Right forelimb (tissue), 1 donor: ENCODE data around the gene GABRG3.

Experiments used
- DNase-seq: peaks from one replicate; pipeline ENCODE4 v3.0.0-alpha.2; 2018

The GABRG3 gene

GRCh38 chr15:27254055-27254454 is 283.1 kb downstream of the GABRG3 start:
- DNase-seq: no peak

- DNase-seq: no peak
Measured at GRCh38 chr15:27254801-27255200, 283.8 kb downstream of the GABRG3 start.

DNA sequence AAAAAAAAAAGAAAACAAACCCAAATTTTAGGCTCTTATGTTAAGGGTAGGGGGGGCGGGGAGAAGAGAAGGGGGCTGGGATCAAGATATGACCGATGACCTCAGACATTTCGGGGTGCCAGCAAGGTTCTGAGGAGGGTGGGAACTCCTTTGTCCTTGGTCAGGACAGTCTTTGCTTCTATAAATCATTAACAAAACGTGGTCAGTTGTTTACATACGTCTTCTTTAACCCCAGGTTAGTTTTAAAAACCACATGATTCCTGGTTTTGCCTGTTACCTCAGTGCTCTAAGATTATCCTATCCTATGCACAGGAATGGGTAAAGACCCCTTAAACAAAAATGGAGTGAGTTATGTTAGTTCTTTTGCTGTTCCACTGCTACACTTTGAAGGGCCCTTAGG is 285.5 kb downstream of the GABRG3 start:
- DNase-seq: no peak

- DNase-seq: no peak
Measured at GRCh38 chr15:27258287-27258686, 287.3 kb downstream of the GABRG3 start.

GRCh38 chr15:27260523-27260922 is 289.5 kb downstream of the GABRG3 start:
- DNase-seq: no peak

DNA sequence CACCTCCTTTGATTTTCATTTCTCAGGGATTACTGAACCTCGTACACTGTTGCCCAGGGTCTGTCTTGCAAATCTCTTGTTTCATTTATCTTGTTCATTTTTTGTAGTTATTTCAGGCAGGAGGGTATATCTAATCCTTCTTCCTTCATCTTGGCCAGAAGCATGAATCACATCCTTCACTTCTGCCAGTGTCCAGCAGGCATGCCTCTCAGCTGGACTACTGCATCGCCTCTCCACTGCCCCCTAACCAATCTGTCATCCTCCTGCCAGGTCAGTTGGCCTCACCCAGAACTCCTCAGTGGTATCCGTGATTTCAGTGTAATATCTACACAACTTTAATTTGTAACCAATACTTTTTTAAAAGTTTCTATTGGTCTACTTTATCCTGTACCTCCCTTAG is 297.9 kb downstream of the GABRG3 start:
- no peak for DNase-seq

GRCh38 chr15:27271258-27271657 is 300.3 kb downstream of the GABRG3 start:
- no peak for DNase-seq

- no peak for DNase-seq
Measured at GRCh38 chr15:27272427-27272826, 301.4 kb downstream of the GABRG3 start.

GRCh38 chr15:27273506-27273905 is 302.5 kb downstream of the GABRG3 start:
- DNase-seq: no peak

DNA sequence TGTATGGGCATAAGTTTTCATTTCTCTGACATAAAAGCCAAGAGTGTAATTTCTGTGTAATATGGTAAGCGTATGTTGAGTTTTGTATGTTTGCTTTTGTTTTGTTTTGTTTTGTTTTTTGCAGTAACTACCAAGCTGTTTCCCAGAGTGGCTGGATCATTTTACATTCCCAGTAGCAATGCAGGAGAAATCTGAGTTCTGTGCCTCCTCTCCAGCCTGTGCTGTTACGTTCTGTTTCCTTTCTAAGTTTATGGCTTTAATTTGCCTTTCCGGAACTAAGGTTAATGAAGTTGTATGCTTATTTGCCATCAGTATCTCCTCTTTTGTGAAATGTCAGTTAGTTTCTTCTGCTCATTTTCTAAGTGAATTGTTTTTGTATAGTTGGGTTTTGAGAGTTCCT is 307.8 kb downstream of the GABRG3 start:
- no peak for DNase-seq

DNA sequence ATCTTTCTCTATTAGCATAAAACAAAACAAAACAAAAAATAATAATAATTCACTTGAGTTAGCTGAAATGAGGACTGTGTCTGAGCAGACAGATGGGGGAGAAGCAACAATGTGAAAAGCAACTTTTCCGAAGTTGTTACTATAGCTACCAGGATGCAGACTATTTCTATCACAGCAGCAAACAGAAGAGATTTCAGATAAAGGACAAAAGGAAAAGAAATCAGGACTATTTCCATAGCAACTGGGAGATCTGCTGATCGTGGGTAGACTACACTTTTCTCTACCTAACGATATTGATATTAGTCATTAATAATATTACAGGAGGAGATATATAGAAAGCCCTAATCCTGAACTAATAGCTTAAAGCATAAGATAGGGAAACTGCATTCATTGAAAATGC is 321.7 kb downstream of the GABRG3 start:
- no peak for DNase-seq

- DNase-seq: no peak
Measured at GRCh38 chr15:27293607-27294006, 322.6 kb downstream of the GABRG3 start.

DNA sequence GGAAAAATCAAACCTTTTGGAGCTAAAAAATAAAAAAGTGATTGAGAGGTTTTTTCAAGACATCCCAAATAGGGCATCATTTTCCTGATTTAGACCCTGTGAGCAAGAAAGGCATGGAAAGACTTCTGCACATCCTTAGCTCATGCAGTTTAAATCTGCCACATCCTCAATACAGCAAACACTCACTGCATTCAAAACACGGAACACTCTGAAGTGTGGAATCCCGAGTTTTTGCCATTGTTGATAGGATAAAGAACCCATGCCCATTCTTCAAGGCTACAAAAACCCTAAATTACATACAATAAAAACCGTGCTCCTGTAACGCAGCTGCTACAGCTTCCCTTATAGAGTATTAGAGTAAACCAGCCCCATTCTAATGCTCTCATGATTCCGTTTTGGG is 346.8 kb downstream of the GABRG3 start:
- no peak for DNase-seq

GRCh38 chr15:27323801-27324200 is 352.8 kb downstream of the GABRG3 start:
- no peak for DNase-seq

- DNase-seq: no peak
Measured at GRCh38 chr15:27324886-27325615, 354.1 kb downstream of the GABRG3 start.

- DNase-seq: no peak
Measured at GRCh38 chr15:27327467-27328025, 356.6 kb downstream of the GABRG3 start.

DNA sequence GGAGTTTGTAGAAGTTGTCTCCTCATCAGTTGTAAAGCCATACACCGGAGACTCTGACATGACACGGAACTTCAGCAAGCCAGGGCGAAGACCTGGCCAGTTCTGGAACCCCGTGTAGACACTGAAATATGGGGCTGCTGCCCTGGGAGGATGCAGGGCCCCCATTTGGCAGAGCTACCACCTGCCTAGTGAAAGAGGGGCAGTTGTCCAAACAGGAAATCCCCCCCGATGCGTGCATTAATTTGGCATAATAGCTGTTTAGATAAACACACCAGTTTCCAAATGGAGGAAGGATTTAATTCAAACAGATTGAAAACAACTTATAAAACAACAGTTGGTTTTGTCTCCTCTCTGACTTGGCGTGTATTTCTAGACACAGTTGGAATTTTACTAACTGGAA is 357.2 kb downstream of the GABRG3 start:
- no peak for DNase-seq

DNA sequence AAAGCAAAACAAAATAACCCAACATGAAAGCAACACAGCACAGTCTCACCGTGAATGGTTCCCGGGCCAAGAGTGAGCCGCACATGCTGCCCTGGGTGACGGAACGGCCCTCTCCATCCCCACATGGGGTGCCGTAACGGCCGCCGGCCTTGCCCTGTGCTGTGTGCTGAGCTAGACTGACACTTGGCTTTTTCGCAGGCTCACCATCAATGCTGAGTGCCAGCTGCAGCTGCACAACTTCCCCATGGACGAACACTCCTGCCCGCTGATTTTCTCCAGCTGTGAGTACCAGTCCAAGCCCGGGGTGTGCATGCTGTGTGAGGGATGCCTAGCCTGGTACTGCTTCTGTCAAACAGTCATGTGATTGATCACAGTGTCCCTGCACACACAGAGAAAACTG is 357.6 kb downstream of the GABRG3 start:
- no peak for DNase-seq

DNA sequence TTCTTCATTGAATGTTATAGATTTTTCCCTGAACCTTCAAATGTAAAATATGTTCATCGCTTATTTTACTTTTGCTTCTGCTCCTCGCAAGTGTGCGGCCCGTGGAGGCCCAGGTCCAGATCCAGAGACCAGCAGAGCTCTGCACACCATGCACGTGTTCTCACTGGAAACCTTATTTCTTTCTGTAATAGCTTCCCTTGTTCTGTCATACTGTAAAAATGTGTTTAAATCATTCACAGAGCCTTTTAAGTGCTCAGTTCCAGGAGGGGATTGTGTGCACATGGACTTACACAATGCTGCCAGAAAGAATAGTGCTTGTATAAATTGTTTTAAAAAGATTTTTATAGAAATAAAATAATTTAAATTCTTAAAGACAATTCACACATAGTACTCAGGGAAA is 359.3 kb downstream of the GABRG3 start:
- DNase-seq: no peak

- no peak for DNase-seq
Measured at GRCh38 chr15:27336676-27337075, 365.7 kb downstream of the GABRG3 start.

GRCh38 chr15:27339138-27339537 is 368.2 kb downstream of the GABRG3 start:
- DNase-seq: no peak

- no peak for DNase-seq
Measured at GRCh38 chr15:27341780-27342343, 370.9 kb downstream of the GABRG3 start.

GRCh38 chr15:27342991-27343390 is 372.0 kb downstream of the GABRG3 start:
- no peak for DNase-seq

DNA sequence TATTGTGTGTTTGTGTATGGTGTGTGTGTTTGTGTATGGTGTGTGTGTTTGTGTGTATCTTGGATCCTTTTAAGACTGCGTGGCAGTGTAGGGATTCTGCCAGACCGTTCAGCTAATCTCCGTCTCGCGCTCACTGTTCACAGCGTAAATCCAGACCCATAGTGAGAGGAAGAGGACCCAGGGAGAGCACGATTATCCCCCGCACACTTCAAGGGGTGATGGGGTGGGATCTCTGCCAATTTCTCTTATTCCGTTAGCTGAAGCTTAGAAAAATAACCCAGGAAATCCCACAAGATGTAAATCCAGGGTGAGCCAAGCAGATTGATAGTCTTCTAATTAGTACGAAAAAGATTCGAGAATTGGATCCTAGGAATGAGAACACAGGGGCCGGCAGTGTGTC is 381.2 kb downstream of the GABRG3 start:
- DNase-seq: no peak

DNA sequence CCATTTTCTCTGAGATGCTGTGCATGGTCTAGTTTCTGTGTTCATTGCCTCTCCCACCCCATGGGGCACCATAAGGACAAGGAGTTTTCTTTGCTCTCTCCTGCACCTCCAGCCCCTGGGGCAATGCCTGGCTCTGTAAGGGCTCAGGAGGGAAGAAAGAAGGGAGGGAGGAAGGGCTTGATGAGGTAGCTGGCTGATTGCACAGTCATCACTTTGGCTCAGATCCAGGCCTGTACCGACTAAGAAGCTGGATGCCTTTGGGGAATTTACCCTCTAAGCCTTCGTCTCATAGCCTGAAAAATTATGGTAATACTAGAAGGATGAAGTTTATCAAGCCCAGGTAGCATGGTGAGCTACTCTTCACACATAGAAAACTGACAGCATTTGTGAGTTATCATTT is 382.9 kb downstream of the GABRG3 start:
- DNase-seq: no peak
